NCI-H446 (cell line): Measurements from ENCODE around the gene ST7.

Source experiments
- DNase-seq, 2 experiments: peaks; one replicate each; lab custom pipeline; 2025; lab: John Stamatoyannopoulos, UW

Gene ST7

DNA sequence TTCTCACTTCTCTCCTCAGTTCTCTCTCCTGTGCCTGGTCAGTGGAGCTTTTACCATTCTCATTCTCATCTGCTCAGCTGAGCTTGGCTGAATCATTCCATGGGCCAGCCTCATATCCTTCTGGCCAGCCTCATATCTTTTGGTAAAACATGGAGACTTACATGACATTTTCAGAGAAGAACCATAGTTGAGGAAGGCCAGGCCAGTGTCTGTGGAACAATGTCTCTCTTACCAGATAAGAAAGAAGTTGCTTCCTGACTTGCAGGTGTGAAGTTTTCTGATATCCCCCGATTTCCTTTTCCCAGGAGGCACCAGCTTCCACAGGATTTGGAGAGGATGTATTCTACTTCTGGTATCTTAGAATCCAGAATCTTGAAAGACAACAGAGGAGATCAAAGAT is 24.7 kb downstream of the ST7 start:
- no peak for DNase-seq

DNA sequence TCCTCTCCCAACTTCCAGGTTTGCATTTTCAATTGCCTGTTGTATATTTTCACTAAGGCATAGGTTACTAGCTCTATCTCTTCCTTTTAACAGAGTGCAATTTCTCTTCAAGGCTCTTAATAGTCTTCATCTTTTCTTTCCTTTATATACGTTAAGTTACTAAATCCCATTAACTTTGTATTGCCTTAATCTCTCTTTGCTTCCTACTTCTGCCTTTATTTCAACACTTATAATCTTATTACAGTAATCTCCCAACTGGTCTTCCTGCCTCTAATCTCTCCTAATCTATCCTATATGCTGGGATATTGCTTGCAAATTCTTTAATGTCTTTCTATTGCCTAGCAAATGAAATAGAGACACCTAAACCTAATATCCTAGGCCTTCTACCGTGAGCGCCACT is 26.1 kb downstream of the ST7 start:
- DNase-seq, result no peak

DNA sequence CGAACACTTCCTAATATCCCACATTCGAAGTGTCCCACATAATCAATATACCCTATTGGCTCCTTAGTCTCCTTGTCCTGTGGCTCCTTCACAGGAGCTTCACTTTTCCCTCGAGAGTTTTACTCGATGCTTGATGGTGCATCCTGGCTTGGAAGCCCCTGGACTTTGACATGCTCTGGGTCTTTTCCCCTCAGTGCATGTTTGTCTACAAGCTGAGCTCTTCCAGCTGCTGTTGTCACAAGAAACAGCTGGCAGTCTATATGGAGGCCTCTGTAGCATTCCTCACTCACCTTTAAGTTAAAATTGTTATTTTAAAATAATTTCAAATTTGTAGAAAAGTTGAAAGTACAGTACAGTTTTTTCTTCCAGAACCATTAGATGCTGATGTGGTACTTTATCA is 27.1 kb downstream of the ST7 start:
- no peak for DNase-seq

DNA sequence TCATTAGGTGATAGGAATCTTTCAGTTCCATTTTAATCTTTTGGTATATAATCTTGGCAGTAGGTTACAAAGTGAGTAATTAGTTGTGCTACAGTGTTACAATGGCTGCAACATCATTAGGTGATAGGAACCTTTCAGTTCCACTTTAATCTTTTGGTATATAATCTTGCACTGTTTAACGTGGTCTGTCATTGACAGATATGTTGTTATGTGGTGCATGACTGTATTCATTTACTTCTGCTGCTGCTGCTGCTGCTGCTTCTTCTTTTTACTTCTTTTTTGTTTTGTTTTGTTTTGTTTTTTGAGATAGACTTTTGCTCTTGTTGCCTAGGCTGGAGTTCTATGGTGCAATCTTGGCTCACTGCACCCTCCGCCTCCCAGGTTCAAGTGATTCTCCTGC is 28.6 kb downstream of the ST7 start:
- no peak for DNase-seq

DNA sequence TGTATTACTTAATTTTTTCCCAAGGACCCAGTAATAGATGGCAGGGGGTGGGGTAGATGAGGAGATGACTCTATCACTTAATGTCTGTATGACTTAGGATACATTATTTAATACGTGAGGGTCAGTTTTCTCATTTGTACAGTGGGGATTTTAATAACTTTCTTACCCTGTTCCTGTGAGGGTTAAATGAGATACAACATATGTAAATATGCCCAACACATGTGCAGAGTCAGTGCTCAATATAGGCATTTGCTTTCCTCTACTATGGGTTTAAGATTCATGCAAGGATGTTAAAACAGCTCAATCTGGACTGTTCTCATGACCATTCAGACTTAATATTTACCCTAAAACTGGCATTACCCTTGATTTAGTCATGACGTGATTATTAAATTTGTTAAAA is 31.2 kb downstream of the ST7 start:
- no peak for DNase-seq

DNA sequence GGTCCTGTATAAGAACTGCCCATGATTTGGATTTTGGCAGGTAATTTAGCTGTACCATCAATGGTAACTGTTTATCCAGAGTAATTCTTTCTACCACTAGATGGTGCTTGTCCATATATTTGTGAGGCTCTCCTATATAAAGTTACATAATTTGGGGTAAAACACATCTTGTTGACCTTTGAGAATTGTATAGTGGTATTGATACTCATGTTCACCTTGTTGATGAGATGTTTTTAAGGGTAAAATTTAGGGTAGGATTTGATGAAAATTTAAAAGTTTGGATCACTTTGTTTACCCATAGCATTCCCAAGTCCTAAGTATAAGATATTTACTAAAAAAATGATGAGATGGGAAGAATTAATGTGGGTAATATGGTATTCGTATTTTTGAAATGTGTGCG is 31.6 kb downstream of the ST7 start:
- peak in 1 of 2 experiments; percentile 40 for DNase-seq

DNA sequence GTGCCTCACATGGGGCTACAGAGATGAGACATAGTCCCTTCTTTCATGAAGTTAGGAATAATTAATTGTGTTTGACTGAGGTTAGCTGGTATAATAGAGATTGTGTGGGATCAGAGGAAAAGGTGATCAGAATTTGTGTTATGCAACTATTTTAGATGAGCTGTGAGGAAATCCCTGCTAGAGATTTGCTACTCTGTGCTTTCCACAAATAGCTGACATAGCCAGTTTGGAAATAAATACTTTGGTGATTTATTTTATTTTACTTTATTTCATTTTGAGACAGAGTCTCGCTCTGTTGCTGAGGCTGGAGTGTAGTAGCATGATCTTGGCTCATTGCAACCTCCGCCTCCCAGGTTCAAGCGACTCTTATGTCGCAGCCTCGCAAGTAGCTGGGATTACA is 32.3 kb downstream of the ST7 start:
- no peak for DNase-seq

DNA sequence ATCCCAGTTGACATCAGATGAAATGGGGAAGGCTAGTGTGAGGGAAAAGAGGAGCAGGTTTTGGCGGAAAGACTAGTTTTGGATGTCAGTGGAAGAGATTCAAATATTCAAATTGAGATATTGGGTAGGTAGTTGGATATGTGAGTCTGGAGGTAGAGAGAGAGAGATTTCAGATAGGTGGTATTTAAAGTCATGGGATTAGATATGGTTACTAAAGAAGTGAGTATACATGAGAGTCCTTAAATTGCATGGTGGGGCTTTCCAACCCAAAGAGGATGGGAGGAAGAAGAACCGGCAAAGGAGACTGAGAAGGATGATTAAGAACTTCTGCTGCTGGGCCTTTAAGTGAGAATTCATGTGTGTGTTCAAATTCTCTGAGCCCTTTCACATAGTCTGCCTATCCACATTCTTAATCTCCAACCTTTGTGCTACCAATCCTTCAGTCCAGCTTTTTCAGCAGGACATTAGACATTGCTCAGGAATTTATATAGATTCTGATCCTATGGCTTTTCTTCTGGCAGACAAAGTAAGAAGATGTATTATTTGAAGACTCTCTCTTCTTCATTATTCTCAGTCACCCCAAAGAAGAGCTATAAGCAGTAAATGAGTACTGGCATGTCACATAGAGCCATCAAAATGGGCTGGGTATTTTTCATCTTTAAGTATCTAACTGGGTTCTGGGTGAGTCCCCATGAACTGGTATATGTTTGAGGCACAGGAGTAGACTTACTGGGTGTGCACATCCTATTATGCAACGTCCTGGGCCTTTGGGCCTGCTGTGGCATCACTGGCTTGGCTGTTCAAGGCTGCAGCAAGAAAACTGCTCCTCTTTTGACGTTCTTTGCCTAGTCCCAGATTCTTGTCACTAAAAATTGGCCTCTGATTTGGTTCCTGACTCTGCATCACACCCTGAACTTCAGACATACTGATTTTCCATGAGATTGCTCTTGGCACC is 33.6 kb downstream of the ST7 start:
- no peak for DNase-seq

DNA sequence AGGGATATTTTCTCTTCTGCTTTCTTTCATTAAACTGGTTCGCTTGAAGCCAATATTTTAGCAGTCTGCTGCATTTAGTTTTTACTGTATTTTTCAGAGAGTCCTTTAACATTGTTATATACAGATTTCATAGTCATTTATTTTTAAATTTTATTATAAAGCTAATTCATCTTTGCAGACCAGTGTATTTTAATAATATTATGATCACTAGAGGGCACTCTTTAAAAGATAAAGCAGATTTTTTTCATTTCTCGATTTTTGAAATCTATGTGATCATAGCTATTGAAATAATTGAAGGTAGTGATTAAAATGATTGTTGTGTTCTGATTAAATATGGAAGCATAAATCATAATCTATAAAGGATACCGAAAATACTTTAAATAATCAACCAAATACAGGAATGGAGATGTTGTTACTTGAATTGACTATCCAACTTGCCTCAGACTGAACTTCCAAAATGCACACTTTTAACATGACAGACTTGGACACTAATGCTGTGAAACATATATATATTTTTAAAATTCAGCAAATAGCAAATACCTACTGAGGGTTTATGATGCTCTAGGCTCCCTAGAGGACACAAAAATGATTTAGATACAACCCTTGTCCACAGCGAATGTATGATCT is 35.2 kb downstream of the ST7 start:
- no peak for DNase-seq

DNA sequence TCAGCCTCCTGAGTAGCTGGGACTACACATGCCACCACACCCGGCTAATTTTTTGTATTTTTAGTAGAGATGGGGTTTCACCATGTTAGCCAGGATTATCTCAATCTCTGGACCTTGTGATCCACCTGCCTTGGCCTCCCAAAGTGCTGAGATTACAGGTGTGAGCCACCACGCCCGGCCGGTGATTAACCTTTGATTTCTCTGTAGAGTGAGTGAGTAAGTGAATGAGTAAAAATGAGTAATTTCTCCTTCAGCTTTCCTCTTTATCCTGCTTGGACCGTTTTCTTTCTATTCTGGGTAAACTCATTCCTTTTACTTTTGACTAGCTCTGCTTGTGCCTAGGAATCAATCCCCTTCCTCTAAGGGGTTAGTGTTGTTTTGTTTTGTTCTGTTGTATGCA is 36.8 kb downstream of the ST7 start:
- no peak for DNase-seq

DNA sequence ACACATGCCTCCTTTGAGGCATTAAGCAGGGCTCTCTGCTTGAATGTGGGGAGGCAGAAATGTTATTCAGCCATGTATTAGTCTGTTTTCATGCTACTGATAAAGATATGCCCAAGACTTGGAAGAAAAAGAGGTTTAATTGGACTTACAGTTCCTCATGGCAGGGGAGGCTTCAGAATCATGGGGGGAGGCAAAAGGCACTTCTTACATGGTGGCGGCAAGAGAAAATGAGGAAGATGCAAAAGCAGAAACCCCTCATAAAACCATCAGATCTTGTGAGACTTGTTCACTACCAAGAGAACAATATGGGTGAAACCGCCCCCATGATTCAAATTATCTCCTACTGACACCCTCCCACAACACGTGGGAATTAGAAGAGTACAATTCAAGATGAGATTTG is 37.9 kb downstream of the ST7 start:
- no peak for DNase-seq

DNA sequence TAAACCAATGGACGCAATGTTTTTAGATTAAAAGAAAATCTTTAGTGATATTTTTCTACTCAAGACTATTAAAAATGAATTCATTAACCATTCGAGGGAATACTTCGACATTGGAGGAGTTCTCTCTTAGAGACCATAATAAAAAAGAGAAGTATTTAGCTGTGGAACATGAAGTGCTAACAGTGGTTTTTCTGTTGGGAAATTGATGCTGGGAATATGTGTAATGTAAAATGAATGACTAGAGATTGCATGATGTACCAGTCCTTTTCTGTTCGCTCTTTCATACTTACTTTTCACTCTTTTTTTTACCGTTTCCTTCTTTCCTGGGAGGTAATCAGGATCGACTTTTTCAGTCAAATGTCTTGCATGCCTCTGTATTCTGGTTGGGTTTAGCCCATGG is 41.3 kb downstream of the ST7 start:
- no peak for DNase-seq

DNA sequence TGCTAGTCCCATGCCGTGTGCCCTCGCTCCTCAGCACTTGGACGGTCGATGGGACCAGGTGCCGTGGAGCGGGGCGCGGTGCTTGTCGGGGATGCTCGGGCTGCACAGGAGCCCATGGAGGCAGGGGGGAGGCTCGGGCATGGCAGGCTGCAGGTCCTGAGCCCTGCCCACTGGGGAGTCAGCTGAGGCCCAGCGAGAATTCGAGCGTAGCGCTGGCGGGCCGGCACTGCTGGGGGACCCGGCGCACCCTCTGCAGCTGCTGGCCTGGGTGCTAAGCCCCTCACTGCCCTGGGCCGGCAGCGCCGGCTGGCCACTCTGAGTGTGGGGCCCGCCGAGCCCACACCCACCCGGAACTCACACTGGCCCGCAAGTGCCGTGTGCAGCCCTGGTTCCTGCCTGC is 44.7 kb downstream of the ST7 start:
- no peak for DNase-seq

DNA sequence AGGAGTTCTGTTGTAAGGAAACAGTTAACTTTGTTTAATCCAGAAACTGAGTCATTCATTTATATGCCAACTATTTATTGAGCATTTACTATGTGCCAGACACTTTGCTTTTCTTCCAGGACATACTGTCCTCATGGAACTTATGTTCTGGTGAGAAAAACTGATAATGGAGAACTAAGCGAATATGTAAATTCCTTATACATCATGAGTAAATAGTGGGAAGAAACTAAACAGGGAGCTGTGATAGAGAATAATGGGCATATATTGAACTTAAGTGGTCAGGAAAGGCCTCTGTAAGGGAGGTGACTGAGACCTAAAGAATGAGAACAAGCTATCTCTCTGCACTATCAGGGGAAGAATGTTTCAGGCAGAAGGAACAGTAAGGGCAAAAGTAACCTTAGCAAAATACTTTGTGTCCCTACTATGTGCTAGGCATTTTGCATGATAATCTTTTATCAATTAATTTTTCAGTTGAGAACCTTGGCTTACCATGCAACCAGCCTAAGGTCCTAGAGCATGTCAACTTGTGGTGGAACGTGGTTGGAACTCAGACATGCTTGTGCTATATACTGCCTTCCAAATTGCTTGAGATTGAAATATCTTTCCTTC is 45.4 kb downstream of the ST7 start:
- no peak for DNase-seq

DNA sequence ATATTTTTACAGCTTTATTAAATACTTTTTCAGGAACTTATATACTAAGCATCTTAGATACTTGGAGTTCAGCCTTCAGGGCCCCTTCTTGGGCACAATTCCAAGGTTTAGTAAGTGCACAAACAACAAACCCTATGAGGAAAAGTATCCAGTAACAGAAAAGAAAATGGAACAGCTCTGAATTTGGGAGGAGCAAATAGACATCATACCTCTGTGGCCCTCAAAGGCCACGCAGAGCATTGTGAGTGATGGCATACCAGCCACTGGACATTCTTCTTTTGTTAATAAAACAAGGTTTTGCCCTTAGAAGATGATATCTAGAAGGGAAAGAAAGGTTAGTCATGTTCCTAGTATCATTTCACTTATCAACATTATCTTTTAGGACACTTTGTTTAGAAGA is 46.0 kb downstream of the ST7 start:
- DNase-seq, result no peak

DNA sequence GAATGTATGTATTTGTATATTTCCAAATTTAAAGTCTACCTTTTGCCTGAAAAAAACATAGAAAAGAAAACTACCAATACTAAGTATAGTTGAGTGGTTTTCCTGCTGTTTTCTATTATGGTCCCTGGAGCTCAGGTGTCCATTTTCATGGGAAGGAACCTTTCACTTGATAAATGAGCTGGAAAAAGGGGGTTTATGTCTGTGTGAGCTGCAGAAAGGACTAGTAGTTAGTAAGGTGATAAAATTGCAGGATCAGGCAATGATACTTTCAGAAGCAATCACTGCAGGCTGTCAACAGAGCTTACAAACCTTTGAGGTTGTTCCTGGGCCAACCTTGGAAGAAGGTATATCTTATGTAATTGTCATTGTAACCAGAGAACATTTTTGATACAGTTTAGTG is 48.0 kb downstream of the ST7 start:
- DNase-seq, result no peak

DNA sequence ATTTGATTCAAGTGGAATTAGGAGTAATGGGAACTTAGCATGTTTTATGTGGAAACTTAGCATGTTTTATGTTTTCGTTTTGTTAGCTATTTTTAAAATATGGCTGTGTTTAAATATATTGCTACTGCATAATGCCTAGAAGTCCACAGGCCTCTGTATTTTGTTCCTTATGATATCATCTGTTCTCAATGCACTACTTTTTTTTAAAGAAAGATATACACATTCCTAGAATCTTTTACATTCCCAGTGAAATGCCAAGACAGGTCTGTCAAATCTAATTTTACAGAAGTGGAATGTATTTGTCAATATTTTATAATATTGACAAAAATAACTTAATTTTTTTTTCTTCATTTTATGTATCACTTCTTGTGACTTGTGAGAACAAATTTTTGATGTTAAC is 51.6 kb downstream of the ST7 start:
- DNase-seq, result no peak

DNA sequence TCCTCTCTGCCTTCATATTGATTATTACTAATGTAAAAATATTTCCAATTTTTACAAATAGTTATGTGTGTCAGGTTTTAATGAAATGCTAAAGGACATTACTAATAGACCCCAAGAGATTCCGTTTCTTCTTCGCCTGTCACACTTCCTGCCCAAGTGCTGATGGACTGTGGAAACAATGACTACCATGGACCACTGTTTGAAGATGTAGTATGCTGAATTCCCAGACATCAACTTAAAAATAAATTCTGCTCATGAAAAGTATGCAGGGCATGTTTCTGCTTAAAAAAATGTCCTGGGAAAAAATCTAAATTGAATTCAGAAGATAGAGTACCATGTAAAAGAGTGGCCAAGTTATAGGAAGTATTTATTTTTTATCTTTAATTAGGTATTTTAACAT is 52.1 kb downstream of the ST7 start:
- DNase-seq, result no peak

DNA sequence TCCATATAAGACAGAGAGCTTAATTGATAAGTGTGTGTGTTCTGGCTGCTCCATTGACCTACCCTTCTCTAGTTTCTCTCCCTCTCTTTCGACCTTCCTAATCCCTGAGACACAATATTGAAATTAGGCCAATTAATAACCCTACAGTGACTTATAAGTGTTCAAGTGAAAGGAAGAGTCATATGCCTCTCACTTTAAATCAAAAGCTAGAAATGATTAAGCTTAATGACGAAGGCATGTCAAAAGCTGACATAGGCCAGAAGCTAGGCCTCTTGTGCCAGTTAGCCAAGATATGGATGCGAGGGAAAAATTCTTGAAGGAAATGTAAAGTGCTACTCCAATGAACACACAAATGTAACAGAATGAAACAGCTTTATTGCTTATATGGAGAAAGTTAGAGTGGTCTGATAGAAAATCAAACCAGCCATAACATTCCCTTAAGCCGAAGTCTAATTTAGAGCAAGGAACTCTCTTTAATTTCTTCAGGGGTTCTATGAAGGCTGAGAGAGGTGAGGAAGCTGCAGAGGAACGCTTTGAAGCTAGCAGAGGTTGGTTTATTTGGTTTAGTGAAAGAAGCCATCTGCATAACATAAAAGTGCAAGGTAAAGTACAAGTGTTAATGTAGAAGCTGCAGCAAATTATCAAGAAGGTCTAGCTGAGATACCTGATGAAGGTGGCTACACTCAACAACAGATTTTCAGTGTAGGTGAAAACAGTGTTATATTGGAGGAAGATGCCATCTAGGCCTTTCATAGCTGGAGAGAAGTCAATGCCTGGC is 53.8 kb downstream of the ST7 start:
- no peak for DNase-seq

DNA sequence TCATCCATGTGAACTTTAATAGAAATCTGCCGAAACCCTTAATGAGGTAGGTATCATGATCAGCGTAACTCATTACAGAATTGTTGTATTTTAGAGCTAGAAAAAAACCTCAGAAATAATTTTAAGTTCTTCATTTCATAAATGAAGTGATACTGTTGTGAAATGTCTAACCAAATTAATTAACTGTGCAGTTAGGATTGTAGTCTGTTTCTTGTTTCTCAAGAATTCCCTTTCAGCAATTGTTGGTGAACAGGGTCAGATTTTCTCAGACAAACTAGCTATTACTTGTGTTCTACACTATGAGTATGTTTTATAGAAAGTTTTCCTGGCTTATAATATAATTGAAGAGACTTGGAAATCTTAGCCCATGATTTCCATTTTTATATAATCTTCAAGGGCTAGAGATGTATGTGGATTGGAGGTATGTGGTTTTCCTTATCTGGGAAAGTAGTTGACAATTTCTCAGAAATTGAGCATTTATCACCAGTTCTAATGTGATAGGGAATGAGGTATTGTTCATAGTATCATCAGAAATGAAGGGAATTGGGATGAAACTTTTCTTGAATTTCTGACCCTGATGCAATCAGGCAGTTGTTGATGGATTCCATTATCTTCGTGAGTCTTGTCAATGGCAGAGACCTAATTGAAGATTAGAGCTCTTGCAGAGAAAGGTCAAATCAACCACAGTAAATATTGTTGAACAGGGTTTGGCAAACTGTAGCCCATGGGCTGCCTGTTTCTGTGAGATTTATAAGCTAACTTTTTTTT is 55.0 kb downstream of the ST7 start:
- no peak for DNase-seq

DNA sequence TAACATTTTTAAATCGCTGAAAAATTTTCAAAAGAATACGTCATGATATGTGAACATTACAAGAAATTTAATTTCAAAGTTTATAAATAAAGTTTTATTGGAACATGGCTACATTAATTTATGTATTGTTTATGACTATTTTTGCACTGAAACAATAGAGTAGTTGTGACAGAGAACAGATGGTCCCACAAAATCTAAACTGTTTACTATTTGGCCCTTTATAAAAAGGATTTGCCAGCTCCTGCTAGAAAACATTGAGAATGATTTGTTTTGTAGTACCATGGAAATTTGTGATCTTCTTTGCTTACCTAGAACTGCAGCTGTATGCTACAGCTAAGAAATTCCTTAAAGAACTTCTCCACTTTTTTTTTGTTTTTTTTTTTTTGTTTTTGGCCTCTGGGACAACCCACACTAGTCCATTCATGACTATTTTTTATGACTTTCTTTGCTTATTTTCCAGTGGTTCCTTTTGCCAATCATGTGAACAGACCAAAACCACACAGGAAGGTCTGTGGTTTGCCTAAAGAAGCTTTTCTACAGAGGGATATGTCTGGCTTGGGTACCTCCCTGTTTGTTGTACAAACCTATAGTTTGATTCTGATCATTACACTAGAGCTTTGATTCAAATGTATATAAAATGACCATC is 55.7 kb downstream of the ST7 start:
- no peak for DNase-seq
